CD4-positive, alpha-beta memory T cell (primary cell): Measurements from ENCODE around the gene SINHCAF. TPM values are rescaled to one million over a fixed set of nuclear protein-coding genes. Genes with fewer than 3 reads are reported as not detected.

Experiments
- CTCF ChIA-PET: fragments of 350-600 bp; sonication (Branson Sonifier 250); formaldehyde crosslinking; loops from one replicate; lab custom pipeline; 2021; ENCODE audit warnings: inconsistent platforms; ENCODE audit not compliant: partially characterized antibody; lab: Charles Lee
- POLR2A ChIA-PET: fragments of 350-600 bp; sonication (Branson Sonifier 250); formaldehyde crosslinking; loops from one replicate; lab custom pipeline; 2021; ENCODE audit not compliant: partially characterized antibody; lab: Charles Lee
- DNase-seq, 5 donors: peaks; one replicate each; pipeline versions ENCODE4 v3.0.0 to v3.0.0-alpha.2; 2020 to 2022; ENCODE audit warnings: mixed read lengths in 1 of 5
- H3K27ac ChIP-seq: one replicate; pipeline ENCODE4 v1.7.0; 2013; ENCODE audit warnings: low read depth, low read length
- H3K27me3 ChIP-seq: 2 replicates; pipeline ENCODE4 v1.7.0; 2013; ENCODE audit warnings: mild to moderate bottlenecking, low read length, moderate library complexity; ENCODE audit not compliant: insufficient read depth
- H3K36me3 ChIP-seq: 2 replicates; pipeline ENCODE4 v1.7.0; 2013; ENCODE audit warnings: mild to moderate bottlenecking, low read length, moderate library complexity; ENCODE audit not compliant: insufficient read depth
- H3K4me1 ChIP-seq: 2 replicates; pipeline ENCODE4 v1.7.0; 2013; ENCODE audit warnings: mild to moderate bottlenecking, low read length, moderate library complexity; ENCODE audit not compliant: insufficient read depth
- H3K4me3 ChIP-seq, 2 donors: one replicate each; pipeline ENCODE4 v1.7.0; 2013; ENCODE audit warnings: low read length in 2 of 2, mild to moderate bottlenecking in 1 of 2
- H3K9me3 ChIP-seq, 2 donors: one replicate each; pipeline ENCODE4 v1.7.0; 2013; ENCODE audit warnings: low read length in 2 of 2, control low read depth in 1 of 2; ENCODE audit not compliant: control insufficient read depth in 1 of 2
- H3K27ac Mint-ChIP-seq, 7 donors: one replicate each; pipeline ENCODE4 v1.8.0; 2020 to 2021; ENCODE audit warnings: mixed read lengths in 7 of 7, mild to moderate bottlenecking in 6 of 7, inconsistent platforms in 3 of 7, moderate library complexity in 3 of 7
- H3K27me3 Mint-ChIP-seq, 2 donors: one replicate each; pipeline ENCODE4 v1.8.0; 2020 to 2021; ENCODE audit warnings: mixed read lengths in 2 of 2
- H3K36me3 Mint-ChIP-seq, 2 donors: one replicate each; pipeline ENCODE4 v1.8.0; 2020 to 2021; ENCODE audit warnings: mixed read lengths in 2 of 2, inconsistent platforms in 1 of 2, mild to moderate bottlenecking in 1 of 2
- H3K4me1 Mint-ChIP-seq, 4 donors: one replicate each; pipeline ENCODE4 v1.8.0; 2020 to 2021; ENCODE audit warnings: mixed read lengths in 4 of 4, mild to moderate bottlenecking in 1 of 4
- H3K4me3 Mint-ChIP-seq, 8 donors: one replicate each; pipeline ENCODE4 v1.8.0; 2020 to 2021; ENCODE audit warnings: mixed read lengths in 8 of 8, mild to moderate bottlenecking in 7 of 8, moderate library complexity in 6 of 8, inconsistent platforms in 3 of 8
- H3K9me3 Mint-ChIP-seq, 8 donors: one replicate each; pipeline ENCODE4 v1.8.0; 2020 to 2021; ENCODE audit warnings: mixed read lengths in 8 of 8, mild to moderate bottlenecking in 5 of 8, inconsistent platforms in 3 of 8, moderate library complexity in 1 of 8
- intact Hi-C: fragments of 100-400 bp; cut with micrococcal nuclease; formaldehyde crosslinking; loops from one replicate; pipeline ENCODE4 v1.15.1; 2023
- polyA plus RNA-seq, 2 donors: library from polyadenylated mRNA; unstranded; fragments of 300-500 nt; fragmentation: Illumina TruSeq; gene quantifications; one replicate each; pipeline ENCODE4 v1.2.3, GENCODE V29; 2021
- total RNA-seq, 2 experiments: library from RNA; stranded (reverse); gene quantifications; one replicate each; pipeline ENCODE4 v1.2.3, GENCODE V29; 2021

SINHCAF gene
- total and polyA plus RNA-seq, 4 experiments from 2014 or later = 69.6 to 98.5 (median 92.2) TPM

- peak overlapping the region in 2 of 7 donors; percentile 47 to 93 for H3K27ac Mint-ChIP-seq
- Histone ChIP-seq H3K9me3 (no peaks in the 10 kb centered on the region), H3K27me3 (no peaks in the 10 kb centered on the region), H3K36me3 (no peaks in the 10 kb centered on the region), H3K4me1 (peaks cover 56% of the 10 kb centered on the region), H3K27ac (no peak overlapping the region), H3K4me3 (no peak overlapping the region)
- H3K36me3 Mint-ChIP-seq = peaks cover 17 to 19% of the 10 kb centered on the region in 2 donors
- peak overlapping the region in 2 of 8 donors; percentile 2 to 91 for H3K4me3 Mint-ChIP-seq
- peaks cover 42 to 79% (median 69%) of the 10 kb centered on the region in 4 donors for H3K4me1 Mint-ChIP-seq
- intact Hi-C loops = loop anchor here (1.0 kb wide), 1 partner anchor 7 kb away; no protein-coding TSS in a partner anchor
- no peak for DNase-seq
- ChIA-PET POLR2A (interaction anchor here (4.1 kb wide), 1 partner anchor 10 kb away, joined by 22 read pairs; the partner anchor contains the start of gene SINHCAF), CTCF (interaction anchor here (4.3 kb wide), 1 partner anchor 43 kb away, joined by 26 read pairs; no protein-coding TSS in a partner anchor)
- H3K9me3 Mint-ChIP-seq = no peaks in the 10 kb centered on the region
- H3K27me3 Mint-ChIP-seq = no peaks in the 10 kb centered on the region
Measured at GRCh38 chr12:31315784-31316465, 10.0 kb downstream of the SINHCAF start.

GRCh38 chr12:31315044-31315715 is 10.8 kb downstream of the SINHCAF start:
- intact Hi-C loops = loop anchor here (1.0 kb wide), 1 partner anchor 8 kb away; no protein-coding TSS in a partner anchor
- Histone ChIP-seq H3K27ac (no peak overlapping the region), H3K4me3 (no peak overlapping the region), H3K4me1 (peaks cover 49% of the 10 kb centered on the region), H3K36me3 (no peaks in the 10 kb centered on the region), H3K9me3 (no peaks in the 10 kb centered on the region), H3K27me3 (no peaks in the 10 kb centered on the region)
- ChIA-PET POLR2A (interaction anchor here (0.7 to 4.1 kb wide), 2 partner anchors 9 to 11 kb away, joined by 3 to 22 read pairs; partner anchors contain the start of gene SINHCAF), CTCF (interaction anchor here (4.3 kb wide), 1 partner anchor 42 kb away, joined by 26 read pairs; no protein-coding TSS in a partner anchor)
- Mint-ChIP-seq H3K4me3 (peak overlapping the region in 2 of 8 donors; percentile 33 to 37), H3K4me1 (peaks cover 38 to 76% (median 66%) of the 10 kb centered on the region in 4 donors), H3K36me3 (peaks cover 19 to 25% of the 10 kb centered on the region in 2 donors), H3K27ac (peak overlapping the region in 4 of 7 donors; percentile 15 to 64 (median 50)), H3K27me3 (no peaks in the 10 kb centered on the region), H3K9me3 (no peaks in the 10 kb centered on the region)
- no peak for DNase-seq

- H3K36me3 Mint-ChIP-seq = peaks cover 22 to 26% of the 10 kb centered on the region in 2 donors
- Histone ChIP-seq H3K9me3 (no peaks in the 10 kb centered on the region), H3K4me1 (peaks cover 24% of the 10 kb centered on the region), H3K27me3 (no peaks in the 10 kb centered on the region), H3K27ac (no peak overlapping the region), H3K36me3 (no peaks in the 10 kb centered on the region), H3K4me3 (no peak overlapping the region)
- no peaks in the 10 kb centered on the region for H3K9me3 Mint-ChIP-seq
- no peak overlapping the region for H3K4me3 Mint-ChIP-seq
- ChIA-PET CTCF (no interaction called here), POLR2A (interaction anchor here (0.9 kb wide), 1 partner anchor 14 kb away, joined by 4 read pairs; no protein-coding TSS in a partner anchor)
- H3K27me3 Mint-ChIP-seq = no peaks in the 10 kb centered on the region
- DNase-seq = no peak
- peaks cover 27 to 66% (median 47%) of the 10 kb centered on the region in 4 donors for H3K4me1 Mint-ChIP-seq
- no peak overlapping the region for H3K27ac Mint-ChIP-seq
- intact Hi-C loops = no loop called here
Measured at GRCh38 chr12:31312431-31312830, 13.5 kb downstream of the SINHCAF start.

- POLR2A ChIA-PET = no interaction called here
- Histone ChIP-seq H3K4me3 (no peak overlapping the region), H3K9me3 (no peaks in the 10 kb centered on the region), H3K27ac (no peak overlapping the region), H3K36me3 (no peaks in the 10 kb centered on the region), H3K4me1 (peaks cover 18% of the 10 kb centered on the region), H3K27me3 (no peaks in the 10 kb centered on the region)
- Mint-ChIP-seq H3K27me3 (no peaks in the 10 kb centered on the region), H3K4me1 (peaks cover 27 to 63% (median 46%) of the 10 kb centered on the region in 4 donors), H3K36me3 (peaks cover 22 to 27% of the 10 kb centered on the region in 2 donors), H3K9me3 (no peaks in the 10 kb centered on the region), H3K27ac (peak overlapping the region in 1 of 7 donors; percentile 53), H3K4me3 (no peak overlapping the region)
- CTCF ChIA-PET = no interaction called here
- DNase-seq = no peak
- intact Hi-C loops = no loop called here
Measured at GRCh38 chr12:31311634-31312258, 14.2 kb downstream of the SINHCAF start.

- H3K27me3 ChIP-seq = no peaks in the 10 kb centered on the region
- H3K36me3 ChIP-seq = no peaks in the 10 kb centered on the region
- intact Hi-C loops = no loop called here
- ChIA-PET CTCF (no interaction called here), POLR2A (no interaction called here)
- Mint-ChIP-seq H3K4me1 (peaks cover 27 to 70% (median 50%) of the 10 kb centered on the region in 4 donors), H3K27ac (peak overlapping the region in 1 of 7 donors; percentile 35), H3K9me3 (no peaks in the 10 kb centered on the region), H3K27me3 (no peaks in the 10 kb centered on the region), H3K4me3 (peak overlapping the region in 1 of 8 donors; percentile 28), H3K36me3 (peaks cover 29 to 33% of the 10 kb centered on the region in 2 donors)
- no peak overlapping the region for H3K27ac ChIP-seq
- no peaks in the 10 kb centered on the region for H3K9me3 ChIP-seq
- no peak overlapping the region for H3K4me3 ChIP-seq
- DNase-seq = no peak
- peaks cover 10% of the 10 kb centered on the region for H3K4me1 ChIP-seq
Measured at GRCh38 chr12:31310488-31310887, 15.5 kb downstream of the SINHCAF start.

GRCh38 chr12:31309279-31309678 is 16.7 kb downstream of the SINHCAF start:
- intact Hi-C loops = no loop called here
- no peak overlapping the region for H3K4me3 Mint-ChIP-seq
- no peaks in the 10 kb centered on the region for H3K9me3 ChIP-seq
- H3K36me3 Mint-ChIP-seq = peaks cover 33 to 38% of the 10 kb centered on the region in 2 donors
- H3K4me3 ChIP-seq = no peak overlapping the region
- peak overlapping the region in 2 of 7 donors; percentile 22 to 77 for H3K27ac Mint-ChIP-seq
- H3K36me3 ChIP-seq = peaks cover 9% of the 10 kb centered on the region
- no peak overlapping the region for H3K27ac ChIP-seq
- ChIA-PET POLR2A (no interaction called here), CTCF (interaction anchor here (0.7 to 1.2 kb wide), 2 partner anchors 12 to 37 kb away, joined by 3 to 4 read pairs; no protein-coding TSS in a partner anchor)
- H3K4me1 ChIP-seq = no peaks in the 10 kb centered on the region
- no peaks in the 10 kb centered on the region for H3K27me3 ChIP-seq
- peaks cover 30 to 67% (median 43%) of the 10 kb centered on the region in 4 donors for H3K4me1 Mint-ChIP-seq
- H3K27me3 Mint-ChIP-seq = no peaks in the 10 kb centered on the region
- DNase-seq = no peak
- no peaks in the 10 kb centered on the region for H3K9me3 Mint-ChIP-seq
